Gastrocnemius medialis (tissue), 4 donors: Measurements from ENCODE around the gene MYT1. TPM values are rescaled to one million over a fixed set of nuclear protein-coding genes. Genes with fewer than 3 reads are reported as not detected.
"Not testable (repeated sequence)": the region's sequence is repeated elsewhere in the genome, so short reads cannot be mapped to it uniquely, and the experiment has no call there.

Experiments
- ATAC-seq, 2 donors: fragments of 150-250 bp; one replicate each; pipeline ENCODE4 v1.9.1; 2016
- DNase-seq, 2 donors: peaks; one replicate each; pipeline ENCODE4 v3.0.0-alpha.2; 2019
- H3K27ac ChIP-seq, 4 donors: fragments of 200-600 bp; sonication (generic); 1 replicate in 1 of 4; 2 replicates in 3 of 4; pipeline ENCODE4 v1.5.1; 2016 to 2018; ENCODE audit warnings: mild to moderate bottlenecking in 2 of 4, moderate library complexity in 1 of 4
- H3K27me3 ChIP-seq, 3 donors: fragments of 200-600 bp; sonication (generic) in 2 of 3; 1 replicate in 1 of 3; 2 replicates in 2 of 3; pipeline versions ENCODE4 v1.5.1 to v1.6.0; 2016 to 2019; ENCODE audit warnings: mild to moderate bottlenecking in 1 of 3, moderate library complexity in 1 of 3
- H3K36me3 ChIP-seq, 2 donors: fragments of 200-600 bp; sonication (generic) in 1 of 2; one replicate each; pipeline ENCODE4 v1.5.1; 2017 to 2018
- H3K4me1 ChIP-seq, 2 donors: fragments of 200-600 bp; sonication (generic) in 1 of 2; one replicate each; pipeline ENCODE4 v1.5.1; 2016 to 2017; ENCODE audit warnings: mild to moderate bottlenecking in 2 of 2
- H3K4me3 ChIP-seq, 4 donors: fragments of 200-600 bp; sonication (generic) in 3 of 4; 1 replicate in 1 of 4; 2 replicates in 3 of 4; pipeline ENCODE4 v1.5.1; 2016 to 2019; ENCODE audit warnings: mild to moderate bottlenecking in 2 of 4
- H3K9me3 ChIP-seq, 3 donors: fragments of 200-600 bp; sonication (generic) in 2 of 3; 1 replicate in 1 of 3; 2 replicates in 2 of 3; pipeline ENCODE4 v1.5.1; 2016 to 2019
- POLR2A ChIP-seq, 2 donors: fragments of 450-650 bp; IDR thresholded peaks; one replicate each; pipeline ENCODE4 v1.6.1; 2017; ENCODE audit warnings: antibody characterized with exemption in 2 of 2, mild to moderate bottlenecking in 2 of 2, moderate library complexity in 2 of 2
- in situ Hi-C, 4 donors: fragments of 200-750 bp; cut with MboI; loops; one replicate each; pipeline versions ENCODE4 v1.15.0 to v1.8.0; 2017; ENCODE audit warnings: low sequenced_read_pairs in 4 of 4
- intact Hi-C: fragments of 100-400 bp; cut with DNase I; formaldehyde crosslinking; loops from one replicate; pipeline ENCODE4 v1.15.1; 2023; ENCODE audit warnings: low total_unique reads
- total RNA-seq, 4 donors: library from RNA; depleted of rRNA; stranded (reverse); fragments of >200 nt; gene quantifications; one replicate each; pipeline versions ENCODE4 v1.1.0 to v1.2.3, GENCODE V29; 2016
- TF ChIP-seq, protein P1 (sequence below), 5 experiments: fragments of 450-650 bp in 3 of 5; fragments of 200-600 bp in 2 of 5; sonication (generic) in 2 of 5; IDR thresholded peaks in 4 of 5; conservative IDR thresholded peaks in 1 of 5; 1 replicate in 4 of 5; 2 replicates in 1 of 5; pipeline ENCODE4 v1.5.1; 2016 to 2019; ENCODE audit warnings: antibody characterized with exemption in 5 of 5, mild to moderate bottlenecking in 3 of 5, moderate library complexity in 3 of 5

The MYT1 gene
- total RNA-seq = not detected

DNA sequence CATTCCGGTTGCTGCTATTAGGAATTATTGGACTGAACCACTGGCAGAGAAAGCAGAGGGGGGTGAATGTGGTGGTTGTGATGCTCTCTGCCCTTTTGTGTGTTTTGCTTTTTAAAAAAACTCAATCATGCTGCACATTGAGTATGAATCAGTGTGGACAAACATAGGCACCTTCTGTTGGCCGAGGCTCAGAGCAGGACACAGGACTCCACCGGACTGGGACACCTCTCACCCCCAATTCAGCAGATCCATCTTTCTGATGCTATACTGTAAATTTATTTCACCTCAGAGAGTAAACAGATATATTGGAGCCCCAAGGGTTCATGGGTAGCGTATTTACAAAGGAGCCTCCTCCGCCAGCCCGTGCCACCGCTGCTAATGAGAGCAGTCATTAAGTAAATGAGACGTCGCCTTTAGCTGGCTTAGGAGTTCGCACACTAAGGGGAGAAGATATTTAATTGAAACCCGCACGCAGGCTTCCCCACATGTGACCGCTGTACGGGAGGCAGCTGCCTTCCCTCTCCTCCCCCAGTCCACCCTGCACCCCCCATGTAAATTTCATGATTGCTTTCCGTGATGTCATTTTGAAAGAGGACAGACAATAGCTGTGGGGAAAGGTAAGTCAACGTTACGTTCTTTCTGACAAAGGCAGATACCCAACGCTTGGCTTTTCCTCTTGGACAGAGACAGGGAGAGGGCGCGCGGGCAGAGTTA lies at the start of gene MYT1:
TSS of gene MYT1 (plus strand) at position 330 of the 714 bp plus-strand sequence. CDS start 34,410 bp downstream, outside the sequence.
- in situ Hi-C loops = no loop called here
- ATAC-seq (no peak), DNase-seq (no peak)
- no peaks in the 10 kb centered on the region for H3K9me3 ChIP-seq
- intact Hi-C loops = no loop called here
- no peak for TF ChIP-seq POLR2A (IDR thresholded peaks at IDR 0.05)
- TF ChIP-seq, protein P1, sequence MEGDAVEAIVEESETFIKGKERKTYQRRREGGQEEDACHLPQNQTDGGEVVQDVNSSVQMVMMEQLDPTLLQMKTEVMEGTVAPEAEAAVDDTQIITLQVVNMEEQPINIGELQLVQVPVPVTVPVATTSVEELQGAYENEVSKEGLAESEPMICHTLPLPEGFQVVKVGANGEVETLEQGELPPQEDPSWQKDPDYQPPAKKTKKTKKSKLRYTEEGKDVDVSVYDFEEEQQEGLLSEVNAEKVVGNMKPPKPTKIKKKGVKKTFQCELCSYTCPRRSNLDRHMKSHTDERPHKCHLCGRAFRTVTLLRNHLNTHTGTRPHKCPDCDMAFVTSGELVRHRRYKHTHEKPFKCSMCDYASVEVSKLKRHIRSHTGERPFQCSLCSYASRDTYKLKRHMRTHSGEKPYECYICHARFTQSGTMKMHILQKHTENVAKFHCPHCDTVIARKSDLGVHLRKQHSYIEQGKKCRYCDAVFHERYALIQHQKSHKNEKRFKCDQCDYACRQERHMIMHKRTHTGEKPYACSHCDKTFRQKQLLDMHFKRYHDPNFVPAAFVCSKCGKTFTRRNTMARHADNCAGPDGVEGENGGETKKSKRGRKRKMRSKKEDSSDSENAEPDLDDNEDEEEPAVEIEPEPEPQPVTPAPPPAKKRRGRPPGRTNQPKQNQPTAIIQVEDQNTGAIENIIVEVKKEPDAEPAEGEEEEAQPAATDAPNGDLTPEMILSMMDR (IDR thresholded peaks at IDR 0.05 in 4 of 5, conservative IDR thresholded peaks at IDR 0.05 in 1 of 5) = no peak
- no peak within 1 kb of the TSS for H3K4me3 ChIP-seq
- peaks cover 72 to 85% (median 77%) of the 10 kb centered on the region in 3 donors for H3K27me3 ChIP-seq
- H3K36me3 ChIP-seq = no peaks in the 10 kb centered on the region
- no peaks in the 10 kb centered on the region for H3K4me1 ChIP-seq
- H3K27ac ChIP-seq = no peak within 1 kb of the TSS

DNA sequence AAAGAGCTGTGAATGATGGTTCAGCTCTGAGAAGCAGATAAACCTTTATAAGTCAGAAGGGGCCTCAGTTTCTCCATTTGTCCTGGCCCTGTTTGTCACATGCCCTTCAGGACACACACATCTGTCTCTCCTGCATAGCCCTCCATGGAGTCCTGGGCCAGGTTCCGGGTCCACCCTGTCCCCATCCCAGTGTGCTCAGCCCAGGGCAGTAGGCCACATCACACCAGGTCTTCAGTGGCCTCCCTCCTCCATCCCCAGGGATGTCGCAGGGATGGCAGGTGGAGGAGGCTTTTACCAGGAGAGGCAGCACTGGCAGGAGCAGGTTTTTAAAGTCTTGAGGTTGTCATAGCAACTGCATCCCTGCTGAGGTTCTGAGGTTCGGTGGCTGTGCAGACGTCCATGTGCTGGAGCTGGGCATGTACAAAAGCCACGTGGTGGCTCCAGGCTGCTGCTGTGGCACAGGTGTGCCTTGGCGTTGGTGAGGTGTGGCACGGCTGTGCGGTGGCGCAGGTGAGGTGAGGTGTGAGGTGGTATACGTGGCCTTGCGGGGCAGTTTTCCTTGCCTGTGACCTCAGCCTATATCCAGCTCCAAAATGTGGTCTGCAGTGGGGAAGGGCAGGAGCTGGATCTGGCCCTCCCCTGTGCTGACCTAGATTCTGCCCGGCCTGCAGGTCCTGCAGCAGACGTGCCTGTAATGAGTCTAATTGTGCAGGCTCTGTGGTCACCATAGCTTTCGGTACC lies 48.9 kb upstream of the MYT1 start:
- TF ChIP-seq, protein P1 (IDR thresholded peaks at IDR 0.05 in 4 of 5, conservative IDR thresholded peaks at IDR 0.05 in 1 of 5) = no peak
- TF ChIP-seq POLR2A (IDR thresholded peaks at IDR 0.05) = no peak
- ATAC-seq (no peak), DNase-seq (no peak)
- intact Hi-C loops (no loop called here), in situ Hi-C loops (no loop called here)
- H3K4me1 ChIP-seq = no peaks in the 10 kb centered on the region
- no peak overlapping the region for H3K27ac ChIP-seq
- H3K27me3 ChIP-seq = no peaks in the 10 kb centered on the region
- H3K9me3 ChIP-seq = no peaks in the 10 kb centered on the region
- H3K4me3 ChIP-seq = no peak overlapping the region
- no peaks in the 10 kb centered on the region for H3K36me3 ChIP-seq

DNA sequence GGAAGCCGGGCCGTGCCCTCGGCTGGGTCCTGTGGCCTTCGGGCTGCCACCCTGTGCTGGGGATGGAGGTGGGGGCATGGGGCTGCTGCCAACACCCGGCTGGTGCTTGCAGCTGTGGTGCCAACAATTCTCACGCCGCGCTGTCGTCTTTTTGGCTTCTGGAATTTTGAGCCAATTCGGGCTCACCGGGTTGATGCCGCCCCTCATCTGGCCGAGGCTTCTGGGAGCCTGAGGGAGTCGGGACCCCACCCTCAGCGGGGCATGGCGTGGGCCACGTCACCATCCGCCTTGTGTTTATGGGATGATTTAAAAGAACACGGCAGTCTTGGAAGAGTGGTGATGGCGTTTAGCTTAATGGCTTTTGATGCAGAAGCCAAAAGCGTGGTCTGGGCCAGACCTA lies 48.2 kb upstream of the MYT1 start:
- in situ Hi-C loops (no loop called here), intact Hi-C loops (no loop called here)
- DNase-seq = no peak
- Histone ChIP-seq H3K4me3 (no peak overlapping the region), H3K27ac (no peak overlapping the region), H3K9me3 (no peaks in the 10 kb centered on the region), H3K4me1 (no peaks in the 10 kb centered on the region), H3K36me3 (no peaks in the 10 kb centered on the region), H3K27me3 (peaks cover 0 to 2% (median 0%) of the 10 kb centered on the region in 3 donors)
- ATAC-seq = no peak
- TF ChIP-seq POLR2A (IDR thresholded peaks at IDR 0.05) = no peak
- TF ChIP-seq, protein P1 (IDR thresholded peaks at IDR 0.05 in 4 of 5, conservative IDR thresholded peaks at IDR 0.05 in 1 of 5) = no peak

DNA sequence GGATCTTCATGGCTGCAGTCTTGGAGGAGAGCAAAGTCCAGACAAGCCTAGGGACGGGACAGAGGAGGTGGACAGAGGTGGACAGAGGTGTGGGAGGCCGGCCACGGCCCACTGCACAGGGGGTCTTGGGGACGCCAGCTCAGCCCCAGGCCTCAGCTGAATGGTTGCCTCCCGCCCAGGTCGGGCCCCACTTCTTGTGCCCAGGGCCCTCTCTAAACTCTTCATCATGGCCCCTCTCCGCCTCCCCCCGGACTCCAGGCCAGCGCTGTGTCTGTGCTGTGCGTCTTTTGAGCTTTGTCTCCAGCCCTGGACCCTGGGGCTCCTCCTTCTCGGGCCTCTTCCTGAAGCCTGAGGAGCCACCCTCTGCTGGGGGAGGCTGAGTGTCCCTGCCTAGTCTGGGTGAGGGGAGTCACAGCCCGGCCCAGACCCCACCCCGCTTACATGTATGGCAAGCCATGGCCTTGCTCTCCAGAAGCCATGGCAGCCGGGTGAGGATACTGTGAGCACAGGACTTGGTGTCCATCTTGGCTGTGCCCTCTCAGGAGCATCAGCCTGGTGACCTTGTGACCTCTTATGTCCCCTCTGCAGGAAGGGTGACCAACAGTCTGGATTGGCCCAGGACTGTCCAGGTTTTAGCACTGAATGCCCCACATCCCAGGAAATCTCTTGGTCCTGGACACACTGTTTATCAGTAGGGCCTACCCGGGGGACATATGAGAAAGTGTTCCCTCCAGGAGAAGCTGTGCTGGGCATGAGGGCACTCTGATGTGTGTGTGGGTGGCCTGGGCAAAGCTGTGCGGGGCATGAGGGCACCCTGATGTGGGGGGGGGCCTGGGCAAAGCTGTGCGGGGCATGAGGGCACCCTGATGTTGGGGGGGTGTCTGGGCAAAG lies 47.5 kb upstream of the MYT1 start:
- ATAC-seq = no peak
- Histone ChIP-seq H3K4me3 (no peak overlapping the region), H3K27ac (no peak overlapping the region), H3K4me1 (no peaks in the 10 kb centered on the region), H3K27me3 (peaks cover 0 to 10% (median 3%) of the 10 kb centered on the region in 3 donors), H3K9me3 (no peaks in the 10 kb centered on the region), H3K36me3 (no peaks in the 10 kb centered on the region)
- intact Hi-C loops (no loop called here), in situ Hi-C loops (no loop called here)
- no peak for DNase-seq
- TF ChIP-seq POLR2A (IDR thresholded peaks at IDR 0.05) = no peak
- TF ChIP-seq, protein P1 (IDR thresholded peaks at IDR 0.05 in 4 of 5, conservative IDR thresholded peaks at IDR 0.05 in 1 of 5) = no peak

DNA sequence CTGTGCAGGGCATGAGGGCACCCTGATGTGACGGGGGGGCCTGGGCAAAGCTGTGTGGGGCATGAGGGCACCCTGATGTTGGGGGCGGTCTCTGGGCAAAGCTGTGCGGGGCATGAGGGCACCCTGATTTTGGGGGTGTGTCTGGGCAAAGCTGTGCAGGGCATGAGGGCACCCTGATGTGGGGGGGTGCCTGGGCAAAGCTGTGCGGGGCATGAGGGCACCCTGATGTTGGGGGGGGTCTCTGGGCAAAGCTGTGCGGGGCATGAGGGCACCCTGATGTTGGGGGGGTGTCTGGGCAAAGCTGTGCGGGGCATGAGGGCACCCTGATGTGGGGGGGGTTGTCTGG lies 46.8 kb upstream of the MYT1 start:
- ATAC-seq, H3K36me3 ChIP-seq, DNase-seq, H3K9me3 ChIP-seq, H3K4me1 ChIP-seq, H3K4me3 ChIP-seq, in situ Hi-C loops, H3K27ac ChIP-seq, intact Hi-C loops: not testable (repeated sequence)
- peaks cover 0 to 11% (median 6%) of the 10 kb centered on the region in 3 donors for H3K27me3 ChIP-seq
